Activated naive CD4-positive, alpha-beta T cell treated with anti-CD3 and anti-CD28 coated beads, Interleukin-2, amount 50 U/mL, for 16 hours (primary cell): Measurements from ENCODE around the gene SLC39A7.
A peak's percentile ranks its signal among the peaks of the same experiment; 100 is the strongest.
"Not testable (repeated sequence)": the region's sequence is repeated elsewhere in the genome, so short reads cannot be mapped to it uniquely, and the experiment has no call there.

Source experiments
- DNase-seq: peaks from one replicate; pipeline ENCODE4 v3.0.0-alpha.2; 2020

The SLC39A7 gene

GRCh38 chr6:33206027-33206863 is 5.6 kb downstream of the SLC39A7 start:
- no peak for DNase-seq

- DNase-seq: no peak
These were observed 6.3 kb downstream of the SLC39A7 start for GRCh38 chr6:33206864-33207551.

- no peak for DNase-seq
These were observed 7.0 kb downstream of the SLC39A7 start for GRCh38 chr6:33207552-33208090.

GRCh38 chr6:33208091-33208967 is 7.7 kb downstream of the SLC39A7 start, which contains the start of gene RING1:
Gene RING1, plus strand, starts transcription at chr6:33208500. Its CDS starts 323 bp downstream, at chr6:33208823.
- peak; percentile 89 for DNase-seq

GRCh38 chr6:33209856-33210255 is 9.2 kb downstream of the SLC39A7 start:
- DNase-seq: no peak

- no peak for DNase-seq
These were observed 10.5 kb downstream of the SLC39A7 start for GRCh38 chr6:33211136-33211535.

- DNase-seq: no peak
These were observed 11.2 kb downstream of the SLC39A7 start for GRCh38 chr6:33211666-33212422.

- DNase-seq: no peak
These were observed 12.1 kb downstream of the SLC39A7 start for GRCh38 chr6:33212857-33213165.

GRCh38 chr6:33213166-33213988 is 12.7 kb downstream of the SLC39A7 start:
- DNase-seq: no peak

- DNase-seq: no peak
These were observed 13.3 kb downstream of the SLC39A7 start for GRCh38 chr6:33213989-33214335.

- DNase-seq: no peak
These were observed 14.8 kb downstream of the SLC39A7 start for GRCh38 chr6:33215271-33216116.

- no peak for DNase-seq
These were observed 15.5 kb downstream of the SLC39A7 start for GRCh38 chr6:33216117-33216649.

- no peak for DNase-seq
These were observed 16.6 kb downstream of the SLC39A7 start for GRCh38 chr6:33217246-33217645.

- DNase-seq: no peak
These were observed 17.0 kb downstream of the SLC39A7 start for GRCh38 chr6:33217681-33218080.

- not testable (repeated sequence) for DNase-seq
These were observed 25.9 kb downstream of the SLC39A7 start for GRCh38 chr6:33226503-33227120.

GRCh38 chr6:33235221-33235634 is 34.6 kb downstream of the SLC39A7 start:
- DNase-seq: no peak

GRCh38 chr6:33236328-33236727 is 35.7 kb downstream of the SLC39A7 start:
- DNase-seq: no peak

GRCh38 chr6:33236852-33237251 is 36.2 kb downstream of the SLC39A7 start:
- DNase-seq: no peak

GRCh38 chr6:33237741-33238140 is 37.1 kb downstream of the SLC39A7 start:
- DNase-seq: no peak

GRCh38 chr6:33241968-33242367 is 41.3 kb downstream of the SLC39A7 start:
- DNase-seq: no peak
